GM19328 (cell line): Measurements from ENCODE around the gene ZMYND10.

Source experiments
- ATAC-seq: cut with Tn5 transposase; IDR thresholded peaks from one replicate; pipeline ENCODE4 v1.9.1; 2021; ENCODE audit warnings: mild to moderate bottlenecking, moderate library complexity; ENCODE audit not compliant: unreplicated experiment

Gene ZMYND10

GRCh38 chr3:50350213-50350526 is 4.6 kb upstream of the ZMYND10 start:
- ATAC-seq: no peak

- ATAC-seq: no peak
Observed at GRCh38 chr3:50347187-50347813, 1.8 kb upstream of the ZMYND10 start.

DNA sequence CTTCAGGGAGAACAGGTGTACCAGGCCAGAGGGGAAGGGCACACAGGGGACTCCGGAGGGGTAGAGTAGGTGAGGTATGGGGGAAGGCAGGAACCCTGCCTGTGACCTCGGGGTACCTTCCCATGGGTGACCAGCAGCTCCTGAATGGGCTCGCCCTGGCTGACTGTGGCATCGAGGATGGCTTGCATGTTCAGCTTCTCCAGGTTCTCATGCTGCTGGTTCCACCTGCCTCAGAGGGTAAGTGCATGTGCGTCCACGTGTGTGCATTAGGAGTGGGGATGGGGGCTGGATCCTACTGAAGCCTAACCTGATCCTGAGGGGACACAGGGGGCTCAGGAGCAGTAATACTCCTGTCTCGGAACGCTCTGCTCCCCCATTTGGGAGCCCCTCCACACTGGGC is 524 bp downstream of the ZMYND10 start:
- ATAC-seq: no peak

GRCh38 chr3:50342813-50343633 is 2.5 kb downstream of the ZMYND10 start:
- ATAC-seq: no peak

GRCh38 chr3:50341996-50342650 is 3.4 kb downstream of the ZMYND10 start:
- no peak for ATAC-seq

GRCh38 chr3:50341537-50341936 is 4.0 kb downstream of the ZMYND10 start:
- no peak for ATAC-seq

GRCh38 chr3:50340448-50341329 is 4.8 kb downstream of the ZMYND10 start, which contains the start of gene RASSF1:
Gene RASSF1, minus strand, starts transcription at chr3:50340836. Its CDS starts 31 bp downstream, at chr3:50340805.
- ATAC-seq: no peak

- no peak for ATAC-seq
Observed at GRCh38 chr3:50340147-50340447, 5.4 kb downstream of the ZMYND10 start.

GRCh38 chr3:50339485-50340146 is 5.9 kb downstream of the ZMYND10 start:
- no peak for ATAC-seq

DNA sequence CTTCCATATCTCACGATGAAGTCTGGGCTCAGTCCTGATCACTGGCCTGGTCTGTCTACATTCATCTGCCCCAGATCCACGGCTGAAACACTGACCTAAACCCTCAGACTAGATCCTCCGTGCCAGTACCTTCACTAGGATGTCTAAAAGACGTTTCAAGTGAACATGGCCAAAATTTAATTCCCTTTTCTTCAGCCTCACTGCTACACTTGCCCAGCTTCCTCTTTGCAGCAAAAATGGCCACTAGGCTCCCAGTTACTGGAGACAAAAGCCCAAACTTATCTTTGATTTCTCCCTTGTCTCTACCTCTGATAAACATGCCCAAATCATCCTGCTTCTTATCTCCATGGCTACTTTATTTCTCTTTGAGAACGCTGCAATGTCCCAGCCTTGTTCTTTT is 6.6 kb downstream of the ZMYND10 start:
- no peak for ATAC-seq

DNA sequence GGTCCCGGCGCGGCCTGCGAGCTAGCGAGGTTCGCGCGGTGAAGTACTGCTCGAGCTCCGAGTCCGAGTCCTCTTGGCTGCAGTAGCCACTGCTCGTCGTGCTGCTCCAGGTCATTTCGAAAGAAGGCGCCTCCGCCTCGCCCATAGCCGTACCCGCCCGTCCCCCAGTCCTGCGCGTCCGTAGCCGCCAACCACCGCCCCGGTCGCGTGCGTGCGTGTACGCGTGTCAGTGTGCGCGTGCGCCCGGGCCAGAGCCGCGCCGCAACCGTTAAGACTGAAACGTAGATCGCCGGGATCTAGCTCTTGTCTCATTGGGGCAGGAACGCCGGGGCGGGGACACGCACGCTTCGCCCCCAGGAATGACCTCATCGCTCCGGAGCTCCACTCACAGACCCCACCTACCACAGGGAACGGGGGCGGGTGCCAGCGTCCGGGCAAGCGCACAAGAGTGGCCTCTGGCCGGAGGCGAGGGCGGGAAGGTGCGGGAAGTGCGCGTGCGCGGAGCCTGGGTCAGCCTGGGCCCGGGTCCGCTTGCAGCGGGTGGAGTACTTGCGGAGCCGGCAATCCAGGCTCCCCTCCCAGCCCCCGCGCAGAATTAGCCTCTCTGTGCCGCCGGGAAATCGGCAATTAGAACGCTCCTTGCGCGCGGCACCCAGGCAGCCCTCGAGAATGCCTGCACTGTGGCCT is 8.2 kb downstream of the ZMYND10 start:
- ATAC-seq: peak; percentile 64

DNA sequence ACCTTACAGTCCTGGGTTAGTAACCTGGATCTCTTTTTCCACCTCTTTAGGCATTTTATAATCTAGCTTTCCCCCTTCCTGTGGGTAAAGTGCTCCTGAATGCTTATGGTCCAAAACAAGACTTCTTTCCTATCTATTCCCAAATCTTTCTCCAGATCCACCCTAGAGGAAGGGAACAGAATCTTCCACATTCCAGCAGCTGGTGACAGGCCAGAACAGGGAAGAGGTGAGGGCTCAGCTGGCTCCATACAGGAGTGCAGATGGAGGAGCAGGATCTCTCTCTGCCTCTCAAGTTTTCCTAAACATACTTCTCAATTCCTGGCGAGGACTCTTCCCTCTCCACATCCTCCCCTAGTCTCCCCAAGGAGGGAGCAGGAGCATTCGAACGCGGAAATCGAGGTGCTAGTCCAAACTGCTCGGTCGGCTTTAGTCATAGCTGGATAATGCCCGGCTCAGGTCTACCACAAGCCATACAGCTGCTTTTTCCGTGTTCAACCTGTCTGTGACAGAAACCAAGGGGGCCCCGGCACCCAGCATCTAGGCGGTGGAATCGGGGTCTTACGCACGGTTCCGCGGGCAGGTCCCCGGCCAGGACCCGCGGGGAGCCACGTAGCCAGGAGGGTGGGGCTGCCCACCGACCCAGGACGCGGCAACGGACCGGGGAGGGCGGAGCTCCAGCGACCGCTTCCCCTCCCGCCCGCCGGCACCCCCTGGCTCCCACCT is 8.9 kb downstream of the ZMYND10 start:
- peak; percentile 29 for ATAC-seq

- no peak for ATAC-seq
Observed at GRCh38 chr3:50334339-50335075, 11.0 kb downstream of the ZMYND10 start.

DNA sequence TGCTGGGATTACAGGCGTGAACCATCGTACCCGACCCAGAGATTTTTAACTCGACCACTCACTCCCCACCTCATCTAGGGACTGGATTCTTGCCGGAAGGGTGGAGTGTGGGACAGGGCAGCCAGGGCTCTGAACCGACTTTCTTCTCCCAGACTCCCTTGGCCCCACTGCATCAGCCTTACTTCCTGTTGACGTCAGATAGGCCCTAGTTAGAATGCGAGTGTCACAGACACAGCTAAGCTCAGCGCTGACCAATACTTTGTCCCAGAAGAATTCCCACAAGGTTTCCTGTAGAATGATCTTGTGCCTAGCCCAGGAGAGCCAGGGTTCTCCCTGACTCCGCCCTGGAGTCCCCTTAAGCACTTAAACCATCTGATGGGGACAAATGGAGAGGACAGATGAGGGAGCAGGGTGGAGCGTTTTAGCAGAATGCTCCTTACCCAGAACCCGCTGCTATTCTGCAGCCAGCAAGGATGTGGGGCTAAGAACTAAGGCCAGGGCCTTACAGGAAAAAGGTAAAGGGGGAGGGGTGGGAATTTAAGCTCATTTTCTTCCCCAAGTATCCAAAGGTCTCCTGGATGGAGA is 11.7 kb downstream of the ZMYND10 start:
- ATAC-seq: no peak

DNA sequence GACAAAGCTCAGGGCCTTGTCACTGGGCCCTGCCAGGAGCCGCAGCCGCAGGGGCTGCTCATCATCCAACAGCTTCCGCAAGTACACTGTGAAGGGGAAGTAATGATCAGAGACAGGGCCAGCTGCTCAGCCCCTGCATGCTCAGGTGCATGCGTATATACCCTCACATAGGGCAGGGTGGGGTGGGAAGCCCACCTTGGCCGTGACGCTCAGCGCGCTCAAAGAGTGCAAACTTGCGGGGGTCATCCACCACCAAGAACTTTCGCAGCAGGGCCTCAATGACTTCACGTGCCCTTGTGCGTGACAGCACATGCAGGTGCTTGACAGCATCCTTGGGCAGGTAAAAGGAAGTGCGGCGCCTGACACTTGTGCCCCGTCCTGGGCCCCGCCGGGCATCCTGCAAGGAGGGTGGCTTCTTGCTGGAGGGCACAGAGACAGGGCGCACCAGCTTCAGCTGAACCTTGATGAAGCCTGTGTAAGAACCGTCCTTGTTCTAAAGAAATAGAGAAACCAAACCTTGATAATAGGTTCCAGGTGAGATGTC is 14.1 kb downstream of the ZMYND10 start:
- ATAC-seq: no peak

DNA sequence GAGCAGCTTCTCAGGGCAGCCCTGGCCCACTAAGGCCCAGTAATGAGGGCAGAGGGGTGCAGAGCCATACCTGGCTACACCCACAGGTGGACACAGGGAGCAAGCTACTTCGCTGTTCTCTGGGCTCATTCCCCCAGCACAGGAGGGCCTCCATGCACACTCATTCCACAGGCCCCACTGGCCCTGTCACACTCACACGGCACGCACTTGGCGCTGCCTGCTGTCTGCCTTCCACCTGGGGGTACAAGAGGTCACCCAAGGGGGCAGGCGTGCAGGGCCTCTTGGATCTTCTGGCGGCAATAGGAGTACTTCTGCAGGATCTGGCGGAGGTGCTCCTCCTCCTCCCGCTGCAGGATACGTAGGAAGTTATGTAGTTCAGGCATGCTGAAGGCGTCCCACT is 15.2 kb downstream of the ZMYND10 start:
- no peak for ATAC-seq

- ATAC-seq: peak; percentile 89
Observed at GRCh38 chr3:50327943-50328691, 17.4 kb downstream of the ZMYND10 start, which contains the start of gene TUSC2. Gene TUSC2, minus strand, starts transcription at chr3:50328223. Its CDS starts 124 bp downstream, at chr3:50328099.
